HepG2 (cell line): ENCODE data around the gene IQCK. TPM values are rescaled to one million over a fixed set of nuclear protein-coding genes. Genes with fewer than 3 reads are reported as not detected.

ENCODE experiments used
- ATAC-seq: fragments of 200-7000 bp; cut with Tn5 transposase; 3 replicates; pipeline ENCODE4 v1.9.1; 2020; ENCODE audit warnings: mild to moderate bottlenecking, moderate library complexity
- BruUV-seq: library from RNA; stranded (reverse); fragments of 400-500 nt; replicated peaks from 2 replicates; lab custom pipeline; 2021; lab: Mats Ljungman, UMichigan
- CTCF ChIA-PET: fragments of 300-600 bp; formaldehyde crosslinking; extraction: SDS; loops from one replicate; lab custom pipeline; 2021; ENCODE audit warnings: low total read pairs, inconsistent platforms, low intra/inter-chr PET ratio; lab: Yijun Ruan, JAX
- POLR2A ChIA-PET: fragments of 350-600 bp; sonication (Branson Sonifier 250); formaldehyde crosslinking; loops from one replicate; lab custom pipeline; 2020; ENCODE audit warnings: antibody characterized with exemption, inconsistent platforms; lab: Yijun Ruan, JAX
- DNase-seq: peaks from one replicate; pipeline ENCODE4 v3.0.0-alpha.2; 2015; ENCODE audit warnings: low spot score
- FAIRE-seq: peaks from 3 replicates; lab custom pipeline; 2011; peaks lifted over from hg19 to GRCh38; lab: Jason Lieb, UNC
- H2AFZ ChIP-seq: one replicate; pipeline ENCODE4 v1.6.1; 2011; ENCODE audit warnings: low read length, inconsistent platforms
- H3K27ac ChIP-seq: fragments of 300-600 bp; 3 replicates; pipeline ENCODE4 v1.8.0; 2011; ENCODE audit warnings: mixed run types, mild to moderate bottlenecking, mixed read lengths, low read length, inconsistent platforms; ENCODE audit not compliant: insufficient read depth; ENCODE audit errors: extremely low read length
- H3K27me3 ChIP-seq, 2 experiments: fragments of 200-600 bp in 1 of 2; 2 replicates in 1 of 2; 3 replicates in 1 of 2; pipeline versions ENCODE4 v1.6.0 to v1.8.0; 2011; ENCODE audit warnings: low read length in 2 of 2, mild to moderate bottlenecking in 2 of 2, moderate library complexity in 2 of 2, inconsistent platforms in 1 of 2; ENCODE audit not compliant: insufficient read depth in 2 of 2, control insufficient read depth in 1 of 2
- H3K36me3 ChIP-seq, 2 experiments: fragments of 200-600 bp in 1 of 2; replicated peaks in 1 of 2; 2 replicates in 1 of 2; 3 replicates in 1 of 2; pipeline versions ENCODE4 v1.5.1 to v1.8.0; 2011; ENCODE audit warnings: low read length in 2 of 2, inconsistent platforms in 1 of 2; ENCODE audit not compliant: insufficient read depth in 2 of 2, control insufficient read depth in 1 of 2
- H3K4me1 ChIP-seq: 2 replicates; pipeline ENCODE4 v1.5.1; 2012; ENCODE audit warnings: low read length, inconsistent platforms; ENCODE audit not compliant: insufficient read depth
- H3K4me2 ChIP-seq: 2 replicates; pipeline ENCODE4 v1.6.0; 2011; ENCODE audit warnings: low read depth, low read length, inconsistent platforms
- H3K4me3 ChIP-seq, 3 experiments: fragments of 200-600 bp in 1 of 3; sonication (generic), shearing (Covaris generic) in 1 of 3; replicated peaks in 1 of 3; 2 replicates each; pipeline ENCODE4 v1.5.1; 2011 to 2016; ENCODE audit warnings: low read length in 3 of 3, inconsistent platforms in 2 of 3, low read depth in 2 of 3, mild to moderate bottlenecking in 2 of 3, control low read depth in 1 of 3, mixed read lengths in 1 of 3; ENCODE audit not compliant: insufficient read depth in 1 of 3
- H3K79me2 ChIP-seq: one replicate; pipeline ENCODE4 v1.6.1; 2011; ENCODE audit warnings: low read length, inconsistent platforms; ENCODE audit not compliant: insufficient read depth
- H3K9ac ChIP-seq: 2 replicates; pipeline ENCODE4 v1.6.0; 2011; ENCODE audit warnings: mild to moderate bottlenecking, low read depth, low read length, inconsistent platforms; ENCODE audit not compliant: insufficient read depth
- H3K9me3 ChIP-seq: 2 replicates; pipeline ENCODE4 v1.5.1; 2012; ENCODE audit warnings: mild to moderate bottlenecking, low read length
- H4K20me1 ChIP-seq: 2 replicates; pipeline ENCODE4 v1.6.0; 2011; ENCODE audit warnings: inconsistent platforms, mild to moderate bottlenecking, low read length, moderate library complexity; ENCODE audit not compliant: insufficient read depth
- GLI4 ChIP-seq: sonication (generic); formaldehyde crosslinking; IDR thresholded peaks from 2 replicates; pipeline ENCODE4 v1.5.1; 2020; ENCODE audit warnings: missing genetic modification reagents, mild to moderate bottlenecking, moderate library complexity, borderline replicate concordance
- KMT2B ChIP-seq: IDR thresholded peaks from 2 replicates; pipeline ENCODE4 v1.6.1; 2016; ENCODE audit warnings: missing genetic modification reagents, missing compliant biosample characterization
- SNRNP70 ChIP-seq: fragments of 200-400 bp; formaldehyde crosslinking; IDR thresholded peaks from 2 replicates; pipeline ENCODE4 v1.6.1; 2017; ENCODE audit warnings: mild to moderate bottlenecking, low read depth, low read length, moderate library complexity
- ZHX2 ChIP-seq, 2 experiments: sonication (generic) in 1 of 2; formaldehyde crosslinking in 1 of 2; IDR thresholded peaks; 2 replicates each; pipeline versions ENCODE4 v1.6.1 to v1.9.0; 2014 to 2022; ENCODE audit warnings: antibody characterized with exemption in 1 of 2, borderline replicate concordance in 1 of 2, inconsistent platforms in 1 of 2, low read depth in 1 of 2, missing genetic modification reagents in 1 of 2
- ZMYM3 ChIP-seq: sonication (generic); formaldehyde crosslinking; IDR thresholded peaks from 2 replicates; pipeline ENCODE4 v1.5.1; 2020; ENCODE audit warnings: mild to moderate bottlenecking, missing genetic modification reagents
- ZNF143 ChIP-seq: sonication (generic); formaldehyde crosslinking; IDR thresholded peaks from 2 replicates; pipeline ENCODE4 v1.4.0; 2020; ENCODE audit warnings: missing genetic modification reagents
- WGBS: methylation state at CpG from one replicate; pipeline ENCODE4 v1.1.6; 2017; ENCODE audit warnings: low lambda C conversion rate; 5-methylcytosine and 5-hydroxymethylcytosine counted together
- in situ Hi-C: cut with HindIII; loops from 2 replicates; pipeline ENCODE4 v1.10.0; 2017; ENCODE audit warnings: low pct_unique_long_range_greater_than_20kb; ENCODE audit not compliant: extremely low pct_ligation_motif_present
- intact Hi-C: fragments of 100-400 bp; cut with micrococcal nuclease; formaldehyde crosslinking; loops from one replicate; pipeline ENCODE4 v1.10.0; 2022; ENCODE audit not compliant: unreplicated experiment
- polyA plus RNA-seq, 8 experiments: library from polyadenylated mRNA; depleted of rRNA in 3 of 8; stranded (reverse) in 7 of 8; unstranded in 1 of 8; fragments of >200 nt; fragmentation: Illumina TruSeq in 4 of 8; extraction: Trizol in 4 of 8; gene quantifications; 2 replicates each; pipeline versions ENCODE4 v1.2.1 to v1.2.3, GENCODE V29; 2011 to 2016; ENCODE audit warnings: low read depth in 4 of 8, missing spikeins in 1 of 8, mixed read lengths in 1 of 8; ENCODE audit not compliant: insufficient read depth in 1 of 8
- total RNA-seq, 5 experiments: library from RNA; depleted of rRNA; stranded (reverse); fragments of >200 nt; fragmentation: Illumina TruSeq; extraction: Trizol; gene quantifications; 2 replicates each; pipeline ENCODE4 v1.2.3, GENCODE V29; 2016; ENCODE audit warnings: low read depth in 1 of 5

Gene IQCK
- total and polyA plus RNA-seq, 2 of the 13 experiments (the other 11 are each of a cell fraction or from before 2014, with no cell fraction given), result 5.1 to 7.3 TPM

DNA sequence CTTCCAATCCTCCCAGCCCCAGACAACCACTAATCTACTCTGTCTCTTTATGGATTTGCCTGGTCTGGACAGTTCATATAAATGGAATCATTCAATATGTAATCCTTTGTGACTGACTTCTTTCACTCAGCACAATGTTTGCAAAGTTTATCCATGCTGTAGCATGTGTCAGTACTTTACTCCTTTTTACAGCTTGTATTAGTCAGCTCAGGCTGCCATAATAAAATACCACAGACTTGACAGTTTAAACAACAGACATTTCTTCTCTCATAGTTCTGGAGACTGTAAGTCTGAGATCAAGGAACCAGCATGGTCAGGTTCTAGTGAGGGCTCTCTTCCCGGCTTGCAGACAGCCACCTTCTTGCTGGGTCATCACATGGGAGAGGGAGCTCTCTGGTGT lies 125.3 kb downstream of the IQCK start:
- no peaks in the 10 kb centered on the region for H3K36me3 ChIP-seq
- H3K9me3 ChIP-seq, result no peaks in the 10 kb centered on the region
- in situ Hi-C loops (no loop called here), intact Hi-C loops (no loop called here)
- WGBS, result 9% methylated on average over 1 of the region's 1 CpG
- ChIA-PET POLR2A (no interaction called here), CTCF (no interaction called here)
- DNase-seq (no peak), FAIRE-seq (no peak), ATAC-seq (no peak)
- H3K79me2 ChIP-seq, result no peaks in the 10 kb centered on the region
- no peak overlapping the region for H2AFZ ChIP-seq
- no peak overlapping the region for H3K9ac ChIP-seq
- no peak overlapping the region for H3K4me3 ChIP-seq
- no peaks in the 10 kb centered on the region for H3K27me3 ChIP-seq
- H3K27ac ChIP-seq, result no peak overlapping the region
- H3K4me2 ChIP-seq, result no peak overlapping the region
- no TSS peak for BruUV-seq
- H4K20me1 ChIP-seq, result no peaks in the 10 kb centered on the region
- TF ChIP-seq GLI4 (CRISPR knock-in tag) (no peak), ZNF143 (no peak), ZHX2 (IDR thresholded peaks at IDR 0.05; ENCODE audit: low read depth) (no peak), ZHX2 (CRISPR knock-in tag; IDR thresholded peaks at IDR 0.05; ENCODE audit: borderline replicate concordance) (no peak), ZMYM3 (no peak), SNRNP70 (no peak), KMT2B (CRISPR knock-in tag) (no peak)
- H3K4me1 ChIP-seq, result no peaks in the 10 kb centered on the region
